Measurements from ENCODE around the gene IFT27. TPM values are rescaled to one million over a fixed set of nuclear protein-coding genes. Genes with fewer than 3 reads are reported as not detected.

Gene IFT27
- polyA plus RNA-seq, 1 donor from 2014 or later: 111 TPM

GRCh38 chr22:36744413-36744765 is 31.5 kb downstream of the IFT27 start:
- Histone ChIP-seq H3K4me2 (ENCODE audit: low read length) (no peak overlapping the region), H3K79me2 (replicated peaks; ENCODE audit: insufficient read depth, low read length) (no peaks in the 10 kb centered on the region), H3K36me3 (ENCODE audit: insufficient read depth, low read length) (no peaks in the 10 kb centered on the region), H3K27me3 (ENCODE audit: insufficient read depth, low read depth, low read length) (no peaks in the 10 kb centered on the region), H3F3A (ENCODE audit: insufficient read depth, low read length, poor library complexity, severe bottlenecking) (no peaks in the 10 kb centered on the region), H3K9me3 (ENCODE audit: low read length) (no peaks in the 10 kb centered on the region), H2AFZ (ENCODE audit: low read depth, low read length) (no peak overlapping the region), H3K4me3 (ENCODE audit: low read length) (no peak overlapping the region), H3K9ac (ENCODE audit: low read length) (no peak overlapping the region), H3K9me2 (ENCODE audit: insufficient read depth, low read length) (no peaks in the 10 kb centered on the region), H4K20me1 (ENCODE audit: insufficient read depth) (no peaks in the 10 kb centered on the region), H3K27ac (ENCODE audit: low read length) (no peak overlapping the region)
- TF ChIP-seq REST (IDR thresholded peaks at IDR 0.05; ENCODE audit: borderline replicate concordance) (no peak), CTCF (IDR thresholded peaks at IDR 0.05; ENCODE audit: poor library complexity, severe bottlenecking) (no peak), TAF1 (IDR thresholded peaks at IDR 0.05; ENCODE audit: low read depth) (no peak), EZH2 (IDR thresholded peaks at IDR 0.05; ENCODE audit: borderline replicate concordance, insufficient read depth, low read length, poor library complexity, severe bottlenecking) (no peak), RAD21 (conservative IDR thresholded peaks at IDR 0.05) (no peak), EP300 (conservative IDR thresholded peaks at IDR 0.05; ENCODE audit: poor library complexity, severe bottlenecking) (no peak), MXI1 (conservative IDR thresholded peaks at IDR 0.05; ENCODE audit: poor library complexity, severe bottlenecking) (no peak), POLR2AphosphoS5 (IDR thresholded peaks at IDR 0.05) (no peak), SMC3 (conservative IDR thresholded peaks at IDR 0.05; ENCODE audit: poor library complexity) (no peak)

- Histone ChIP-seq H3K27ac (ENCODE audit: low read length) (no peak overlapping the region), H3K79me2 (replicated peaks; ENCODE audit: insufficient read depth, low read length) (no peaks in the 10 kb centered on the region), H3K27me3 (ENCODE audit: insufficient read depth, low read depth, low read length) (no peaks in the 10 kb centered on the region), H3F3A (ENCODE audit: insufficient read depth, low read length, poor library complexity, severe bottlenecking) (no peaks in the 10 kb centered on the region), H3K4me3 (ENCODE audit: low read length) (no peak overlapping the region), H3K4me2 (ENCODE audit: low read length) (no peak overlapping the region), H4K20me1 (ENCODE audit: insufficient read depth) (no peaks in the 10 kb centered on the region), H2AFZ (ENCODE audit: low read depth, low read length) (no peak overlapping the region), H3K9me2 (ENCODE audit: insufficient read depth, low read length) (no peaks in the 10 kb centered on the region), H3K36me3 (ENCODE audit: insufficient read depth, low read length) (no peaks in the 10 kb centered on the region), H3K9me3 (ENCODE audit: low read length) (no peaks in the 10 kb centered on the region), H3K9ac (ENCODE audit: low read length) (no peak overlapping the region)
- TF ChIP-seq EZH2 (IDR thresholded peaks at IDR 0.05; ENCODE audit: borderline replicate concordance, insufficient read depth, low read length, poor library complexity, severe bottlenecking) (no peak), SMC3 (conservative IDR thresholded peaks at IDR 0.05; ENCODE audit: poor library complexity) (no peak), CTCF (IDR thresholded peaks at IDR 0.05; ENCODE audit: poor library complexity, severe bottlenecking) (no peak), MXI1 (conservative IDR thresholded peaks at IDR 0.05; ENCODE audit: poor library complexity, severe bottlenecking) (no peak), POLR2AphosphoS5 (IDR thresholded peaks at IDR 0.05) (no peak), TAF1 (IDR thresholded peaks at IDR 0.05; ENCODE audit: low read depth) (no peak), RAD21 (conservative IDR thresholded peaks at IDR 0.05) (no peak), EP300 (conservative IDR thresholded peaks at IDR 0.05; ENCODE audit: poor library complexity, severe bottlenecking) (no peak), REST (IDR thresholded peaks at IDR 0.05; ENCODE audit: borderline replicate concordance) (no peak)
Measured at GRCh38 chr22:36743591-36744412, 32.1 kb downstream of the IFT27 start.
